Measurements from ENCODE around the gene LUC7L2. TPM values are rescaled to one million over a fixed set of nuclear protein-coding genes. Genes with fewer than 3 reads are reported as not detected.

Gene LUC7L2
- total and polyA plus RNA-seq, 10 of the 15 experiments (the other 5 are each of a cell fraction or from before 2014, with no cell fraction given) = 31.7 to 98.7 (median 68.6) TPM

GRCh38 chr7:139341776-139342226, 17.9 kb upstream of the LUC7L2 start (continued):
- TF ChIP-seq BCLAF1 (IDR thresholded peaks at IDR 0.05) = no peak
- TF ChIP-seq CBX3 (IDR thresholded peaks at IDR 0.05; ENCODE audit: borderline replicate concordance, low read depth) = no peak
- TF ChIP-seq MYB (IDR thresholded peaks at IDR 0.05; ENCODE audit: borderline replicate concordance, low read depth, low read length) = no peak
- no peak for TF ChIP-seq ZZZ3 (IDR thresholded peaks at IDR 0.05; ENCODE audit: control insufficient read depth, insufficient read length, low read depth)
- TF ChIP-seq IRF4 (IDR thresholded peaks at IDR 0.05; ENCODE audit: low read depth, low read length) = no peak
- TF ChIP-seq YY1 (IDR thresholded peaks at IDR 0.05; ENCODE audit: low read depth, low read length) = 0 out of 2 replicates have a peak, but pooled peaks have one; percentile 14
- peak; percentile 5; the same call in 1 of the 2 replicates for TF ChIP-seq SIN3A (IDR thresholded peaks at IDR 0.05; ENCODE audit: low read depth, low read length)
- TF ChIP-seq JUND (IDR thresholded peaks at IDR 0.05; ENCODE audit: low read depth, low read length) = no peak
- no peak for TF ChIP-seq FOS (IDR thresholded peaks at IDR 0.05; ENCODE audit: borderline replicate concordance, extremely low read depth, insufficient read length)
- no peak for TF ChIP-seq NBN (IDR thresholded peaks at IDR 0.05)
- TF ChIP-seq NRF1 (conservative IDR thresholded peaks at IDR 0.05; ENCODE audit: low read depth, low read length) = no peak
- 0 out of 2 replicates have a peak, but pooled peaks have one; percentile 16 for TF ChIP-seq RELB (IDR thresholded peaks at IDR 0.05; ENCODE audit: low read depth)
- TF ChIP-seq HDAC6 (IDR thresholded peaks at IDR 0.05; ENCODE audit: unreplicated experiment) = no peak
